Body of pancreas (tissue), 4 donors: ENCODE data around the gene MUC5AC.

ENCODE experiments used
- POLR2A ChIP-seq, 3 donors: fragments of 450-650 bp; IDR thresholded peaks; one replicate each; pipeline ENCODE4 v1.6.1; 2016; ENCODE audit warnings: antibody characterized with exemption in 3 of 3, mild to moderate bottlenecking in 2 of 3
- TF ChIP-seq, protein P1 (sequence below), 7 experiments: fragments of 450-650 bp in 4 of 7; fragments of 200-600 bp in 3 of 7; sonication (generic) in 3 of 7; IDR thresholded peaks; one replicate each; pipeline ENCODE4 v1.5.1; 2016 to 2019; ENCODE audit warnings: antibody characterized with exemption in 7 of 7

DNA sequence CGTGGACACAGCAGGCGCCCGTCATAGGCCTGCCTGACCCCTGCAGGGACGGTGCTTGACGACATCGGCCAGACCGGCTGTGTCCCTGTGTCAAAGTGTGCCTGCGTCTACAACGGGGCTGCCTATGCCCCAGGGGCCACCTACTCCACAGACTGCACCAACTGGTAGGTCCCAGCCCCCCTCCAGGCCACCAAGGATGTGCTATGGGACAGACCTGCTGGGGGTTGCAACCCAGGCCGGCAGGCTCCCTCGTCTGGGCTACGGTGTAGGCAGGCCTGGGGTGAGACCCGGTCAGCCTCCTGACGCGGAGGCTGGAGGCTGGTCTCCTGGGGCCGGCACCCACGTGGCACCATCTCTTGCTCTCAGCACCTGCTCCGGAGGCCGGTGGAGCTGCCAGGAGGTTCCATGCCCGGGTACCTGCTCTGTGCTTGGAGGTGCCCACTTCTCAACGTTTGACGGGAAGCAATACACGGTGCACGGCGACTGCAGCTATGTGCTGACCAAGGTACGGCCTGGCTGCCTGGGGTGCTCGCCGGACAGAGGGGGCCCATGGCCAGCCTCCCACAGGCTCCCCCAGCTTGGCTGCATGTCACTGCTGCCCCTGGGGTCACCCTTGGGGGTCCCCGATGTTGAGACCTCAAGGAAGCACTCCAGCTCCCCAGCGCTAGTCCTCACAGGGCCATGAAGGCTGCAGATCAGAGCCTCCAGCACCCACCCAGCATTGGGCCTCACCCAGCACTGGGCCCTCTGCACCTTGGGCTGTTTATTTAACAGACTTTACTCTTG lies 7.7 kb downstream of the MUC5AC start:
- TF ChIP-seq, protein P1, sequence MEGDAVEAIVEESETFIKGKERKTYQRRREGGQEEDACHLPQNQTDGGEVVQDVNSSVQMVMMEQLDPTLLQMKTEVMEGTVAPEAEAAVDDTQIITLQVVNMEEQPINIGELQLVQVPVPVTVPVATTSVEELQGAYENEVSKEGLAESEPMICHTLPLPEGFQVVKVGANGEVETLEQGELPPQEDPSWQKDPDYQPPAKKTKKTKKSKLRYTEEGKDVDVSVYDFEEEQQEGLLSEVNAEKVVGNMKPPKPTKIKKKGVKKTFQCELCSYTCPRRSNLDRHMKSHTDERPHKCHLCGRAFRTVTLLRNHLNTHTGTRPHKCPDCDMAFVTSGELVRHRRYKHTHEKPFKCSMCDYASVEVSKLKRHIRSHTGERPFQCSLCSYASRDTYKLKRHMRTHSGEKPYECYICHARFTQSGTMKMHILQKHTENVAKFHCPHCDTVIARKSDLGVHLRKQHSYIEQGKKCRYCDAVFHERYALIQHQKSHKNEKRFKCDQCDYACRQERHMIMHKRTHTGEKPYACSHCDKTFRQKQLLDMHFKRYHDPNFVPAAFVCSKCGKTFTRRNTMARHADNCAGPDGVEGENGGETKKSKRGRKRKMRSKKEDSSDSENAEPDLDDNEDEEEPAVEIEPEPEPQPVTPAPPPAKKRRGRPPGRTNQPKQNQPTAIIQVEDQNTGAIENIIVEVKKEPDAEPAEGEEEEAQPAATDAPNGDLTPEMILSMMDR (IDR thresholded peaks at IDR 0.05), result no peak
- no peak for TF ChIP-seq POLR2A (IDR thresholded peaks at IDR 0.05)
